ENCODE data around the gene COL13A1. TPM values are rescaled to one million over a fixed set of nuclear protein-coding genes. Genes with fewer than 3 reads are reported as not detected.

COL13A1 gene
- total and polyA plus RNA-seq, 2 of the 8 experiments (the other 6 are each of a cell fraction or from before 2014, with no cell fraction given) = 2.6 to 5.2 TPM

DNA sequence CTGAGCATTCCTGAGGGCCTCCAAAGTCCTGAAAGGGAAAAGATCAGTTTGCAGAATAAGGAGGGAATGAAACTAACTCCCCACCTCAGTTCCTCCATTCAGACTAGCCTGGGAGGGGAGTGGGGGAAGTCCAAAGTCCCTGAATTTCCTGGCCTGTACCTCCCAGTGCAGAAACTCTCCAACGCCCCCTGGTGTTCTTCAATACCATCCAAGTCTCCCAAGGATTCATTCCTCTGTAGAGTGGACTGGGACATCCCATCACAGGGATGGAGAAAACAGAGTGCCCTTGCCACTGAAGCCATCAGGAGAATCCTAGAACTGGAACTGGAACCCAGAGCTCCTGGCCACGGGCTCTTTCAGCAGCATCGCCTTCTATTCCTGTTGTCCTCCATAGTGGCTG lies 1.6 kb upstream of the COL13A1 start:
- no peak overlapping the region for H2BK15ac ChIP-seq (ENCODE audit: low read length)
- no peaks in the 10 kb centered on the region for H3K36me3 ChIP-seq (ENCODE audit: control insufficient read depth in 2 of 4, insufficient read depth in 4 of 4, low read length in 3 of 4)
- peaks cover 10 to 34% (median 24%) of the 10 kb centered on the region in 4 experiments; a peak in 6 of 7 replicates for H3K27me3 ChIP-seq (replicated peaks in 1 of 4; ENCODE audit: control insufficient read depth in 3 of 4, extremely low read depth in 1 of 4, insufficient read depth in 3 of 4, low read length in 3 of 4)
- no peak overlapping the region for H4K91ac ChIP-seq (replicated peaks; ENCODE audit: insufficient read length, low read length)
- H3K27ac ChIP-seq (ENCODE audit: low read depth, low read length) = no peak overlapping the region
- peaks cover 15% of the 10 kb centered on the region for H3K23me2 ChIP-seq (ENCODE audit: low read depth, low read length)
- no peak overlapping the region for H2BK20ac ChIP-seq (ENCODE audit: low read length)
- DNase-seq (ENCODE audit: low read depth in 1 of 2, low spot score in 2 of 2) = peak in 1 of 2 experiments; percentile 74
- 24% methylated on average over 3 of the region's 3 CpGs; no CpG with 5 or more reads in 1 of the 2 experiments for WGBS, 2 experiments (ENCODE audit: extremely low coverage in 1 of 2, insufficient coverage in 1 of 2, insufficient read length in 1 of 2, insufficient replicate concordance in 2 of 2, low coverage in 1 of 2, low lambda C conversion rate in 2 of 2, missing lambda C conversion rate in 1 of 2)
- peaks cover 0 to 8% of the 10 kb centered on the region in 2 experiments for H4K20me1 ChIP-seq (replicated peaks in 1 of 2; ENCODE audit: control insufficient read depth in 1 of 2, insufficient read depth in 2 of 2, low read length in 2 of 2)
- no peak overlapping the region for H2AFZ ChIP-seq (ENCODE audit: low read length)
- peaks cover 4 to 9% of the 10 kb centered on the region in 2 experiments; a peak in 2 of 4 replicates for H3K9me3 ChIP-seq (ENCODE audit: insufficient read depth in 2 of 2, low read depth in 1 of 2, low read length in 1 of 2)
- no peak overlapping the region for H4K8ac ChIP-seq (ENCODE audit: extremely low read depth, insufficient read depth, low read length)
- H3K18ac ChIP-seq (ENCODE audit: extremely low read depth, low read length) = no peak overlapping the region
- FAIRE-seq = peak; percentile 68
- no peak overlapping the region for H3K4me3 ChIP-seq (ENCODE audit: extremely low read depth in 1 of 4, insufficient read depth in 2 of 4, low read depth in 3 of 4, low read length in 4 of 4)
- no peak overlapping the region for H3K56ac ChIP-seq (replicated peaks; ENCODE audit: insufficient read length, low read depth, low read length)
- no peak overlapping the region for H3K14ac ChIP-seq (ENCODE audit: insufficient read length)
- no peak overlapping the region for H2BK5ac ChIP-seq (ENCODE audit: low read depth, low read length)
- H3K79me1 ChIP-seq (ENCODE audit: low read depth, low read length) = no peaks in the 10 kb centered on the region
- no peak overlapping the region for H3K23ac ChIP-seq (ENCODE audit: insufficient read length)
- no peak overlapping the region for H3K9ac ChIP-seq (replicated peaks in 1 of 4; ENCODE audit: extremely low read depth in 1 of 4, low read depth in 3 of 4, low read length in 3 of 4)
- H4K5ac ChIP-seq (ENCODE audit: insufficient read length, low read depth, low read length) = no peak overlapping the region
- TF ChIP-seq POLR2A (IDR thresholded peaks at IDR 0.05; ENCODE audit: control extremely low read depth in 1 of 2, low read depth in 2 of 2, low read length in 2 of 2) = no peak
- TF ChIP-seq SIRT6 (IDR thresholded peaks at IDR 0.05; ENCODE audit: low read length) = no peak
- TF ChIP-seq, protein P1, sequence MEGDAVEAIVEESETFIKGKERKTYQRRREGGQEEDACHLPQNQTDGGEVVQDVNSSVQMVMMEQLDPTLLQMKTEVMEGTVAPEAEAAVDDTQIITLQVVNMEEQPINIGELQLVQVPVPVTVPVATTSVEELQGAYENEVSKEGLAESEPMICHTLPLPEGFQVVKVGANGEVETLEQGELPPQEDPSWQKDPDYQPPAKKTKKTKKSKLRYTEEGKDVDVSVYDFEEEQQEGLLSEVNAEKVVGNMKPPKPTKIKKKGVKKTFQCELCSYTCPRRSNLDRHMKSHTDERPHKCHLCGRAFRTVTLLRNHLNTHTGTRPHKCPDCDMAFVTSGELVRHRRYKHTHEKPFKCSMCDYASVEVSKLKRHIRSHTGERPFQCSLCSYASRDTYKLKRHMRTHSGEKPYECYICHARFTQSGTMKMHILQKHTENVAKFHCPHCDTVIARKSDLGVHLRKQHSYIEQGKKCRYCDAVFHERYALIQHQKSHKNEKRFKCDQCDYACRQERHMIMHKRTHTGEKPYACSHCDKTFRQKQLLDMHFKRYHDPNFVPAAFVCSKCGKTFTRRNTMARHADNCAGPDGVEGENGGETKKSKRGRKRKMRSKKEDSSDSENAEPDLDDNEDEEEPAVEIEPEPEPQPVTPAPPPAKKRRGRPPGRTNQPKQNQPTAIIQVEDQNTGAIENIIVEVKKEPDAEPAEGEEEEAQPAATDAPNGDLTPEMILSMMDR (IDR thresholded peaks at IDR 0.05; ENCODE audit: control extremely low read depth in 1 of 3, insufficient read depth in 1 of 3, low read depth in 1 of 3, low read length in 3 of 3) = peak; percentile 48 to 90 (median 76)
- TF ChIP-seq SP1 (IDR thresholded peaks at IDR 0.05; ENCODE audit: low read depth, low read length) = 0 out of 2 replicates have a peak, but pooled peaks have one; percentile 12
- TF ChIP-seq RAD21 (IDR thresholded peaks at IDR 0.05 in 1 of 2, conservative IDR thresholded peaks at IDR 0.05 in 1 of 2; ENCODE audit: low read depth in 2 of 2, low read length in 2 of 2) = peak; percentile 61 to 74
- no peak overlapping the region for H2BK12ac ChIP-seq (ENCODE audit: low read depth, low read length)
- ChIA-PET CTCF (ENCODE audit: partially characterized antibody) (interaction anchor here (0.6 to 40.6 kb wide), 46 partner anchors 10 to 347 kb away, joined by 3 to 958 read pairs (median 4); partner anchors contain the start of gene TYSND1), POLR2A (ENCODE audit: partially characterized antibody) (interaction anchor here (0.6 to 1.9 kb wide), 2 partner anchors 10 to 259 kb away, joined by 3 to 6 read pairs; no protein-coding TSS in a partner anchor)
- no peak overlapping the region for H2BK120ac ChIP-seq (replicated peaks; ENCODE audit: low read depth, low read length)
- no peak overlapping the region for H3K4me2 ChIP-seq (ENCODE audit: insufficient read depth in 1 of 2, low read depth in 2 of 2, low read length in 2 of 2)
- peaks cover 0 to 8% (median 4%) of the 10 kb centered on the region in 4 experiments; a peak in 4 of 7 replicates for H3K4me1 ChIP-seq (replicated peaks in 1 of 4; ENCODE audit: control insufficient read depth in 3 of 4, insufficient read depth in 4 of 4, low read length in 3 of 4)
- H3K4ac ChIP-seq (replicated peaks; ENCODE audit: insufficient read length, low read depth, low read length) = no peak overlapping the region
- H3K79me2 ChIP-seq (ENCODE audit: control insufficient read depth in 1 of 2, insufficient read depth in 2 of 2, low read length in 2 of 2) = no peaks in the 10 kb centered on the region
- H2AK5ac ChIP-seq (ENCODE audit: low read depth, low read length) = no peak overlapping the region

Data from H1 (cell line).